ENCODE data around the gene ASPG. TPM values are rescaled to one million over a fixed set of nuclear protein-coding genes. Genes with fewer than 3 reads are reported as not detected.

Gene ASPG
- polyA plus RNA-seq, 3 donors = 0.01 TPM; not detected in 2

DNA sequence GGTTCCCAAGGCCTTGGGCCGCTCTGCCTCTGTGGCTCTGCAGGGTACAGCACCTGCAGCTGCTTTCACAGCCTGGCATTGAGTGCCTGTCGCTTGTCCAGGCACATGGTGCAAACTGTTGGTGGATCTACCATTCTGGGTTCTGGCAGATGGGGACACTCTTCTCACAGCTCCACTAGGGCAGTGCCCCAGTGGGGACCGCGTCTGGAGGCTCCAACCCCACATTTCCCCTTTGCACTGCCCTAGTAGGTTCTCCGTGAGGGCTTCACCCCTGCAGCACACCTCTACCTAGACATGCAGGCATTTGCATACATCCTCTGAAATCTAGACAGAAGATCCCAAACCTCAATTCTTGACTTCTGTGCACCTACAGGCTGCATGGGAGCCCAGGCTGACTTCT lies 19.2 kb upstream of the ASPG start:
- Histone ChIP-seq H3K9ac (ENCODE audit: insufficient read depth, low read length, poor library complexity, severe bottlenecking) (no peak overlapping the region), H3K9me3 (replicated peaks in 1 of 2; ENCODE audit: control insufficient read depth in 1 of 2, insufficient read depth in 1 of 2, low read length in 2 of 2) (peaks cover 9 to 10% of the 10 kb centered on the region in 2 donors), H3K36me3 (replicated peaks in 1 of 2; ENCODE audit: control insufficient read depth in 1 of 2, insufficient read depth in 2 of 2, low read length in 2 of 2) (no peaks in the 10 kb centered on the region), H3K4me1 (ENCODE audit: control insufficient read depth in 1 of 2, insufficient read depth in 2 of 2, low read length in 2 of 2) (no peaks in the 10 kb centered on the region), H3K4me2 (replicated peaks; ENCODE audit: extremely low read depth, low read length, poor library complexity, severe bottlenecking) (no peak overlapping the region), H3K79me2 (ENCODE audit: insufficient read depth, low read length) (no peaks in the 10 kb centered on the region), H3K27ac (ENCODE audit: low read depth in 1 of 2, low read length in 2 of 2) (no peak overlapping the region), H3K27me3 (ENCODE audit: control insufficient read depth in 2 of 2, insufficient read depth in 2 of 2, low read length in 2 of 2) (no peaks in the 10 kb centered on the region), H3K4me3 (replicated peaks in 1 of 3; ENCODE audit: low read depth in 2 of 3, low read length in 3 of 3) (no peak overlapping the region), H4K20me1 (ENCODE audit: insufficient read depth, low read length) (no peaks in the 10 kb centered on the region), H2AFZ (ENCODE audit: insufficient read depth, low read depth, low read length, poor library complexity, severe bottlenecking) (no peak overlapping the region)
- intact Hi-C loops (cut with micrococcal nuclease) = no loop called here
- H3K36me3 Mint-ChIP-seq = peaks cover 13 to 18% of the 10 kb centered on the region in 2 donors
- peaks cover 0 to 3% (median 2%) of the 10 kb centered on the region in 3 donors for H3K27me3 Mint-ChIP-seq (ENCODE audit: low read depth in 3 of 3)
- WGBS (ENCODE audit: insufficient coverage) = 89% methylated on average over 5 of the region's 5 CpGs
- TF ChIP-seq, protein P1, sequence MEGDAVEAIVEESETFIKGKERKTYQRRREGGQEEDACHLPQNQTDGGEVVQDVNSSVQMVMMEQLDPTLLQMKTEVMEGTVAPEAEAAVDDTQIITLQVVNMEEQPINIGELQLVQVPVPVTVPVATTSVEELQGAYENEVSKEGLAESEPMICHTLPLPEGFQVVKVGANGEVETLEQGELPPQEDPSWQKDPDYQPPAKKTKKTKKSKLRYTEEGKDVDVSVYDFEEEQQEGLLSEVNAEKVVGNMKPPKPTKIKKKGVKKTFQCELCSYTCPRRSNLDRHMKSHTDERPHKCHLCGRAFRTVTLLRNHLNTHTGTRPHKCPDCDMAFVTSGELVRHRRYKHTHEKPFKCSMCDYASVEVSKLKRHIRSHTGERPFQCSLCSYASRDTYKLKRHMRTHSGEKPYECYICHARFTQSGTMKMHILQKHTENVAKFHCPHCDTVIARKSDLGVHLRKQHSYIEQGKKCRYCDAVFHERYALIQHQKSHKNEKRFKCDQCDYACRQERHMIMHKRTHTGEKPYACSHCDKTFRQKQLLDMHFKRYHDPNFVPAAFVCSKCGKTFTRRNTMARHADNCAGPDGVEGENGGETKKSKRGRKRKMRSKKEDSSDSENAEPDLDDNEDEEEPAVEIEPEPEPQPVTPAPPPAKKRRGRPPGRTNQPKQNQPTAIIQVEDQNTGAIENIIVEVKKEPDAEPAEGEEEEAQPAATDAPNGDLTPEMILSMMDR (IDR thresholded peaks at IDR 0.05) = no peak
- H3K4me3 Mint-ChIP-seq = no peak overlapping the region
- H3K27ac Mint-ChIP-seq = peak overlapping the region in 1 of 7 donors; percentile 4
- peaks cover 4% of the 10 kb centered on the region for H3K4me1 Mint-ChIP-seq
- peaks cover 10 to 25% (median 19%) of the 10 kb centered on the region in 7 donors for H3K9me3 Mint-ChIP-seq
- no peak for DNase-seq

DNA sequence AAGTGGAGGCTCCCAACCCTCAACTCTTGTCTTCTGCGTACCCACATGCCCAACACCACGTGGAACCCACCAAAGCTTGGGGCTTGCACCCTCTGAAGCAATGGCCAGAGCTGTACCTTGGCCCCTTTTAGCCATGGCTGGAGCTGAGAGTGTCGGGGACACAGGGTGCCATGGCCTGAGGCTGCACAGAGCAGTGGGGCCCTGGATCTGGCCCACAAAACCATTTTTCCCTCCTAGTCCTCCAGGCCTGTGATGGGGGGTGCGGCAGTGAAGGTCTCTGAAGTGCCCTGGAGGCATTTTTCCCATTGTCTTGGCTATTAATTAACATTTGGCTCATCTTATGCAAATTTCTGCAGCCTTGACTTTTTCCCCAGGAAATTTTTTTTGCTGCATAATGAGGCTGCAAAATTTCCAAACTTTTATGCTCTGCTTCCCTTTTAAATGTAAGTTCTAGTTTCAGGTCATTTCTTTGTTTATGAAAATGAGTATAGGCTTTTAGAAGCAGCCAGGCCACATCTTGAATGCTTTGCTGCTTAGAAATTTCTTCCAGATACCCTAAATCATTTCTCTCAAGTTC lies 18.7 kb upstream of the ASPG start:
- peaks cover 0 to 3% (median 3%) of the 10 kb centered on the region in 3 donors for H3K27me3 Mint-ChIP-seq (ENCODE audit: low read depth in 3 of 3)
- Histone ChIP-seq H3K9ac (ENCODE audit: insufficient read depth, low read length, poor library complexity, severe bottlenecking) (no peak overlapping the region), H3K36me3 (replicated peaks in 1 of 2; ENCODE audit: control insufficient read depth in 1 of 2, insufficient read depth in 2 of 2, low read length in 2 of 2) (no peaks in the 10 kb centered on the region), H3K27ac (ENCODE audit: low read depth in 1 of 2, low read length in 2 of 2) (no peak overlapping the region), H3K27me3 (ENCODE audit: control insufficient read depth in 2 of 2, insufficient read depth in 2 of 2, low read length in 2 of 2) (no peaks in the 10 kb centered on the region), H3K4me3 (replicated peaks in 1 of 3; ENCODE audit: low read depth in 2 of 3, low read length in 3 of 3) (no peak overlapping the region), H3K79me2 (ENCODE audit: insufficient read depth, low read length) (no peaks in the 10 kb centered on the region), H3K9me3 (replicated peaks in 1 of 2; ENCODE audit: control insufficient read depth in 1 of 2, insufficient read depth in 1 of 2, low read length in 2 of 2) (peaks cover 9 to 10% of the 10 kb centered on the region in 2 donors), H2AFZ (ENCODE audit: insufficient read depth, low read depth, low read length, poor library complexity, severe bottlenecking) (no peak overlapping the region), H4K20me1 (ENCODE audit: insufficient read depth, low read length) (no peaks in the 10 kb centered on the region), H3K4me1 (ENCODE audit: control insufficient read depth in 1 of 2, insufficient read depth in 2 of 2, low read length in 2 of 2) (no peaks in the 10 kb centered on the region), H3K4me2 (replicated peaks; ENCODE audit: extremely low read depth, low read length, poor library complexity, severe bottlenecking) (no peak overlapping the region)
- no peak for DNase-seq
- peaks cover 10 to 27% (median 19%) of the 10 kb centered on the region in 7 donors for H3K9me3 Mint-ChIP-seq
- peaks cover 12 to 18% of the 10 kb centered on the region in 2 donors for H3K36me3 Mint-ChIP-seq
- H3K4me3 Mint-ChIP-seq = no peak overlapping the region
- intact Hi-C loops (cut with micrococcal nuclease) = no loop called here
- H3K27ac Mint-ChIP-seq = peak overlapping the region in 1 of 7 donors; percentile 55
- 89% methylated on average over 3 of the region's 4 CpGs for WGBS (ENCODE audit: insufficient coverage)
- TF ChIP-seq, protein P1 (IDR thresholded peaks at IDR 0.05) = no peak
- peaks cover 4% of the 10 kb centered on the region for H3K4me1 Mint-ChIP-seq

Measured in CD14-positive monocyte (primary cell).